ENCODE measurements around the gene JTB. TPM values are rescaled to one million over a fixed set of nuclear protein-coding genes. Genes with fewer than 3 reads are reported as not detected.

JTB gene
- total and polyA plus RNA-seq, 9 of the 15 experiments (the other 6 are each of a cell fraction or from before 2014, with no cell fraction given) = 24.7 to 308 (median 151) TPM

- H3K4me1 ChIP-seq (replicated peaks in 1 of 2; ENCODE audit: control insufficient read depth in 2 of 2, insufficient read depth in 2 of 2, low read length in 2 of 2) = peaks cover 12 to 32% of the 10 kb centered on the region in 2 experiments; a peak in 4 of 5 replicates
- H3K27ac ChIP-seq (ENCODE audit: extremely low read depth, low read depth, low read length) = peak overlapping the region; percentile 85
- no peaks in the 10 kb centered on the region for H3K27me3 ChIP-seq (ENCODE audit: control insufficient read depth in 2 of 2, insufficient read depth in 2 of 2, low read length in 2 of 2)
- FAIRE-seq (no peak), DNase-seq (ENCODE audit: extremely low read depth in 1 of 4, low spot score in 3 of 4) (no peak), ATAC-seq (no peak)
- no TSS peak for BruUV-seq (replicated peaks)
- peak overlapping the region; percentile 88 to 99 for H3K9ac ChIP-seq (ENCODE audit: insufficient read depth in 1 of 2, low read depth in 2 of 2, low read length in 2 of 2)
- intact Hi-C loops (cut with micrococcal nuclease) = loop anchor here (5.0 kb wide), 1 partner anchor 43 kb away; the partner anchor contains the start of gene RAB13
- no peaks in the 10 kb centered on the region for H4K20me1 ChIP-seq (replicated peaks; ENCODE audit: control insufficient read depth, insufficient read depth, low read length)
- H2AFZ ChIP-seq (ENCODE audit: low read depth, low read length) = peak overlapping the region; percentile 61; the same call in 1 of the 2 replicates
- no peaks in the 10 kb centered on the region for H3K9me1 ChIP-seq (ENCODE audit: control insufficient read depth, insufficient read depth, low read length)
- H3K9me3 ChIP-seq (replicated peaks; ENCODE audit: control insufficient read depth, insufficient read depth, low read depth, low read length) = no peaks in the 10 kb centered on the region
- peak overlapping the region; percentile 98 for H3K4me2 ChIP-seq (ENCODE audit: insufficient read depth, low read length)
- in situ Hi-C loops (cut with MboI) = no loop called here
- POLR2A ChIA-PET = interaction anchor here (0.6 to 5.5 kb wide), 13 partner anchors 10 to 273 kb away, joined by 3 to 39 read pairs (median 4); partner anchors contain the start of genes CREB3L4, CRTC2, GATAD2B and JTB
- peaks cover 70% of the 10 kb centered on the region for H3K36me3 ChIP-seq (ENCODE audit: control insufficient read depth, insufficient read depth, low read length)
- CTCF ChIA-PET (ENCODE audit: low intra/inter-chr PET ratio) = no interaction called here
- 4% methylated on average over 3 of the region's 3 CpGs for WGBS (ENCODE audit: insufficient coverage, low coverage, missing lambda C conversion rate)
- peaks cover 29% of the 10 kb centered on the region for H3K79me2 ChIP-seq (ENCODE audit: control insufficient read depth, insufficient read depth, low read length)
- peak overlapping the region; percentile 99 for H3K4me3 ChIP-seq
- TF ChIP-seq TEAD1 (CRISPR knock-in tag; IDR thresholded peaks at IDR 0.05) = no peak
- 0 out of 2 replicates have a peak, but pooled peaks have one; percentile 2 for TF ChIP-seq PML (IDR thresholded peaks at IDR 0.05; ENCODE audit: low read length)
- no peak for TF ChIP-seq ZNF277 (CRISPR knock-in tag; IDR thresholded peaks at IDR 0.05; ENCODE audit: borderline replicate concordance)
- TF ChIP-seq, protein P1, sequence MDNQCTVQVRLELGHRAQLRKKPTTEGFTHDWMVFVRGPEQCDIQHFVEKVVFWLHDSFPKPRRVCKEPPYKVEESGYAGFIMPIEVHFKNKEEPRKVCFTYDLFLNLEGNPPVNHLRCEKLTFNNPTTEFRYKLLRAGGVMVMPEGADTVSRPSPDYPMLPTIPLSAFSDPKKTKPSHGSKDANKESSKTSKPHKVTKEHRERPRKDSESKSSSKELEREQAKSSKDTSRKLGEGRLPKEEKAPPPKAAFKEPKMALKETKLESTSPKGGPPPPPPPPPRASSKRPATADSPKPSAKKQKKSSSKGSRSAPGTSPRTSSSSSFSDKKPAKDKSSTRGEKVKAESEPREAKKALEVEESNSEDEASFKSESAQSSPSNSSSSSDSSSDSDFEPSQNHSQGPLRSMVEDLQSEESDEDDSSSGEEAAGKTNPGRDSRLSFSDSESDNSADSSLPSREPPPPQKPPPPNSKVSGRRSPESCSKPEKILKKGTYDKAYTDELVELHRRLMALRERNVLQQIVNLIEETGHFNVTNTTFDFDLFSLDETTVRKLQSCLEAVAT (IDR thresholded peaks at IDR 0.05) = no peak
- TF ChIP-seq, protein P2, sequence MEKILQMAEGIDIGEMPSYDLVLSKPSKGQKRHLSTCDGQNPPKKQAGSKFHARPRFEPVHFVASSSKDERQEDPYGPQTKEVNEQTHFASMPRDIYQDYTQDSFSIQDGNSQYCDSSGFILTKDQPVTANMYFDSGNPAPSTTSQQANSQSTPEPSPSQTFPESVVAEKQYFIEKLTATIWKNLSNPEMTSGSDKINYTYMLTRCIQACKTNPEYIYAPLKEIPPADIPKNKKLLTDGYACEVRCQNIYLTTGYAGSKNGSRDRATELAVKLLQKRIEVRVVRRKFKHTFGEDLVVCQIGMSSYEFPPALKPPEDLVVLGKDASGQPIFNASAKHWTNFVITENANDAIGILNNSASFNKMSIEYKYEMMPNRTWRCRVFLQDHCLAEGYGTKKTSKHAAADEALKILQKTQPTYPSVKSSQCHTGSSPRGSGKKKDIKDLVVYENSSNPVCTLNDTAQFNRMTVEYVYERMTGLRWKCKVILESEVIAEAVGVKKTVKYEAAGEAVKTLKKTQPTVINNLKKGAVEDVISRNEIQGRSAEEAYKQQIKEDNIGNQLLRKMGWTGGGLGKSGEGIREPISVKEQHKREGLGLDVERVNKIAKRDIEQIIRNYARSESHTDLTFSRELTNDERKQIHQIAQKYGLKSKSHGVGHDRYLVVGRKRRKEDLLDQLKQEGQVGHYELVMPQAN (IDR thresholded peaks at IDR 0.05; ENCODE audit: borderline replicate concordance) = no peak
- no peak for TF ChIP-seq NR2C1 (IDR thresholded peaks at IDR 0.05)
- no peak for TF ChIP-seq NR2C1 (tag; IDR thresholded peaks at IDR 0.05)
- TF ChIP-seq GTF2E2 (tag; IDR thresholded peaks at IDR 0.05) = no peak
- TF ChIP-seq RNF219 (CRISPR knock-in tag; IDR thresholded peaks at IDR 0.05) = no peak
- TF ChIP-seq ZNF124 (CRISPR knock-in tag; IDR thresholded peaks at IDR 0.05) = no peak
- TF ChIP-seq ZNF197 (CRISPR knock-in tag; IDR thresholded peaks at IDR 0.05; ENCODE audit: low read depth) = no peak
- TF ChIP-seq KLF16 (IDR thresholded peaks at IDR 0.05) = no peak
These were observed 32.7 kb downstream of the JTB start for GRCh38 chr1:153944827-153945117.
